Activated T-cell treated with anti-CD3 and anti-CD28 coated beads, Interleukin-2, amount 50 U/mL, for 24 hours (primary cell): ENCODE results near the gene GPR137.
A peak's percentile ranks its signal among the peaks of the same experiment; 100 is the strongest.

Experiments used
- DNase-seq: peaks from one replicate; pipeline ENCODE4 v3.0.0-alpha.2; 2020
- H3K27ac Mint-ChIP-seq: 2 replicates; pipeline ENCODE4 v1.8.0; 2020; ENCODE audit warnings: mild to moderate bottlenecking, mixed read lengths
- H3K27me3 Mint-ChIP-seq: 2 replicates; pipeline ENCODE4 v1.8.0; 2020; ENCODE audit warnings: mixed read lengths
- H3K36me3 Mint-ChIP-seq: 2 replicates; pipeline ENCODE4 v1.8.0; 2020; ENCODE audit warnings: low read depth, mixed read lengths
- H3K4me1 Mint-ChIP-seq: 2 replicates; pipeline ENCODE4 v1.8.0; 2020; ENCODE audit warnings: low read depth, mixed read lengths
- H3K4me3 Mint-ChIP-seq: 2 replicates; pipeline ENCODE4 v1.8.0; 2020; ENCODE audit warnings: mild to moderate bottlenecking, moderate library complexity, mixed read lengths
- H3K9me3 Mint-ChIP-seq: 2 replicates; pipeline ENCODE4 v1.8.0; 2020; ENCODE audit warnings: mixed read lengths

GPR137 gene

GRCh38 chr11:64334764-64335735, 49.4 kb downstream of the GPR137 start:
- DNase-seq = no peak
- H3K27ac Mint-ChIP-seq = peak overlapping the region; percentile 85
- peaks cover 51% of the 10 kb centered on the region for H3K4me1 Mint-ChIP-seq
- peaks cover 30% of the 10 kb centered on the region for H3K36me3 Mint-ChIP-seq
- H3K9me3 Mint-ChIP-seq = no peaks in the 10 kb centered on the region
- H3K27me3 Mint-ChIP-seq = no peaks in the 10 kb centered on the region
- H3K4me3 Mint-ChIP-seq = no peak overlapping the region

- Mint-ChIP-seq H3K4me1 (peaks cover 60% of the 10 kb centered on the region), H3K4me3 (no peak overlapping the region), H3K27ac (peak overlapping the region; percentile 30), H3K27me3 (no peaks in the 10 kb centered on the region), H3K9me3 (no peaks in the 10 kb centered on the region), H3K36me3 (peaks cover 51% of the 10 kb centered on the region)
- DNase-seq = no peak
Observed at GRCh38 chr11:64337538-64338249, 52.0 kb downstream of the GPR137 start.

DNA sequence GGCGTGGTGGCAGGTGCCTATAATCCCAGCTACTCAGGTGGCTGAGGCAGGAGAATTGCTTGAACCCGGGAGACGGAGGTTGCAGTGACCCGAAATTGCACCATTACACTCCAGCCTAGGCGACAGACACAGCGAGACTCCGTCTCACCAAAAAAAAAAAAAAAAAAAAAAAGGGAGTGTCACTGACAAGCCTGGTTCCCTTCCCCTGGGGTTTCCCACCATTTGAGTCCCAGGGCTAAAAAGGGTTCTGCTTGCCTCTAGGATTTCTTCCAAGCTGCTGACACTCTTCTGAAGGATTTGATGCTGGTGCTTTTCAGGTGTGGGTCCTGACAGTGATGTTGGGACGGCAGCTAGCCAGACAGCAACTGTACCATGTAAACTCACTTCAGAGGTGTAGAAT, 53.1 kb downstream of the GPR137 start:
- Mint-ChIP-seq H3K4me1 (peaks cover 58% of the 10 kb centered on the region), H3K4me3 (peak overlapping the region; percentile 91), H3K9me3 (no peaks in the 10 kb centered on the region), H3K36me3 (peaks cover 55% of the 10 kb centered on the region), H3K27me3 (no peaks in the 10 kb centered on the region), H3K27ac (peak overlapping the region; percentile 89)
- no peak for DNase-seq
